Stimulated activated CD8-positive, alpha-beta memory T cell treated with anti-CD3 and anti-CD28 coated beads, Interleukin-7, amount 100 ng/mL, for 1 hour (primary cell): Measurements from ENCODE around the gene RBP3.

Experiments used
- DNase-seq, 2 donors: peaks; one replicate each; pipeline ENCODE4 v3.0.0-alpha.2; 2020; ENCODE audit warnings: low read depth in 2 of 2

The RBP3 gene

DNA sequence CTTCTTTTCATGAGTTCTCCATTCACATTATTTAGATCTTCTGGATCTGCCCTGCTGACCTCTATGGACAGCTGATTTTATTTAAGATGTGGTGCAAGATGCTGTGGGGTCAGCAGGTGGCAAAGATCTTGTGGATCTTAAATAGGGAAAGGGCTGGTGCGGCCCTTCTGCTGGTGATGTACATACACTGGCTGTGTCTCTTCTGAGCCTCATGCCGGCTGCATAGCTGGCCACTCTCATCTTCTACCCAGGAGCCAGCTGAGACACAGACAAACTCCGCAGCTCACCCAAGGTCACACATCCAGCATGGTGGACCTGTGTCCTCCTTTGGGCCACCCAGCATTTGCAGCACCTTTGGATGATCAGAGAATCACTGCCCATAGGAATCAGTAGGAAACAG, 9.7 kb downstream of the RBP3 start:
- no peak for DNase-seq

DNA sequence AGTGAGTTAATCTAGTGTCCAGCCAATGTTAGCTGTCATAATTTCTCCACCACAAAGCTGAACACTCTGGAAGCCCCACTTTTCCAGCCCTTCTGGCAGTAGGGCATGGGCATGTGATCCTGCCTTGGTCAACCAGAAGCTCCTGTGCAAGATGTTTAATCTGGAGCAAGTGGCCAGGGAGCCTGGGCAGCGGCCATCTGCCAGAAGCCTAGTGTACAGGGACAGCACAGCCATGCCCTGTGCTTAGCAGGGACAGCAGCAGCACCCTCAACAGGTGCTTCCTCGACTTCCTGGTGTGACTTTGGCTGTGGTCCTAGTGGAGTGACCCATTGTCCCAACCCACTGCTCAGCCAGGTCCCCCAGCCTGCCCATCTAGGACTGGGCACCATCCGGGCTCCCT, 10.3 kb downstream of the RBP3 start:
- no peak for DNase-seq

DNA sequence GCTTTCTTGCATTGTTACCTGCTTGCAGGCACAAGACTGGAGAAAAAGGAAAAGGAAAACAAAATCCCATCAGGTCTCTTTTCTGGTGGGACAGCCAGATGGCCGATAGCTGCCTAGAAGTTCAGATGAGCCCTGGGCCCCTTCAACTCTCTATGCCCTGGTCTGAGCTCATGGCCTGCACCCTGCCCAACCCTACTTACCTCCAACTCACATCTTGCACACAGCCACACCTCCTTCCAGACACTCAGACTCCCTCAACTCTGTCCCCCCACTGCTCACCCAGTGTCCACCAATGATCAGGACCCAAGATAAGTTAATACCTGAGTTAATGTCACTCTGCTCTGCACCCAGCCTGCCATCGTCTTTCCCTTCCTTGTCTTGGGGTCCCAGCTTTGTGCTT, 10.9 kb downstream of the RBP3 start:
- no peak for DNase-seq

DNA sequence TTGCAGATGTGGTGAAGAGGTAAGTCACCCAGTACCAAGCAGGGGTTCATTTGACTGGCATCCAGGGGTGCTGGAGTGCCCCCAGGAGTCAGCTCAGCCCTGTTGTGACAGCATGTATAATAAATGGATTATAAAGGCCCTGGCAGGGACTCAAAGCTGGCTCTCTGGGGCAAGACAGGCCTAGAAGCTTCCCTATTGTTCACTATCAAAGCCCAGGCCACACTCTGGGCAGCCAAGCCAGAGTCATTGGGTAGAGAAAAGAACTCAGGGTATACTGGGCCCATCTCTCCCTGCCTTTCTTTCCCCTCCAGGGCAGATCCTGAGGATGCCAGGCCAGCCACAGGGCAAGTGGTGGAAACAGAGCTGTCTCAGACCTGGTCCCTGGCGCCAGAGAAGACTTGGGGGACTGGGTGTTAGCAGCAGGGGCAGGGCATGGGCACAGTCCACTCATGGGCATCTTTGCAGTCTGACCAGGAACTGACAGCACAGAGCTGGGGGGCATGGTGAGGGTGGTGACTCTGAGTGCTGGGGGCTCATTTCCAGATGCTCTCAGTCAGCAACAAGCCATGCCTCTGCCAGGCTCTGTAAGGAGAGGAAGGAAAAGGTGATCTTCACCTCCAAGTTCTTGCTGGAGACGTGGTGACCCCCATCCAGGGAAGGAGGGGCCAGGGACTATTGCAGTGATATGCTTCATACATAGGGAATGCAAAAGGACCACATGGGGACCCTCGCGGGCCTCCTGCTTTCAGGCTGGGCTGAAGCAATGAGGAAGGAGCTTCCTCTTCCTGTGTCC, 11.7 kb downstream of the RBP3 start:
- no peak for DNase-seq

DNA sequence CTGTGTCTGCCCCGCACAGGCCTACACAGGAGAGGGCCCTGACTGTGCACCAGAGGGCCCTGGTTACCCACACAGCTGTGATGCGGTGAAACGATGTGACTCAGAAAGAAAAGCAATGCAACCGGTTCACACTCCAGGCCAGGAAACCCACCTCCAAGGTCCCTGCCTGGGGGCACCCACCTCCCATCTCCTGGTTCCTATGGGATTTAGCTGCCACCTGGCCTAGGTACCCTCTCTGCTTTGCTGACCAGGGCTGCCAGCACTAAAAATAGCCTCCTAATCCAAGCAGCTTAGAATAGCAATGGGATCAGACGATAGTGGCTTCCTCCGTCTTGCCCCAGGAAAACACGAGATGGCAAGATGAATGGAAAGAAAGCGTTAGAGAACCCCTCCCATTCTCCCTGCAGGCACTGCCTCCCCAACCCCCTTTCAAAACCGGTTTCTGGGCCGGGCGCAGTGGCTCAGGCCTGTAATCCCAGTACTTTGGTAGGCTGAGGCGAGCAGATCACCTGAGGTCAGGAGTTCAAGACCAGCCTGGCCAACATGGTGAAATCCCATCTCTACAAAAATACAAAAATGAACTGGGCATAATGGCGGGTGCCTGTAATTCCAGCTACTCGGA, 12.4 kb downstream of the RBP3 start:
- DNase-seq: no peak

DNA sequence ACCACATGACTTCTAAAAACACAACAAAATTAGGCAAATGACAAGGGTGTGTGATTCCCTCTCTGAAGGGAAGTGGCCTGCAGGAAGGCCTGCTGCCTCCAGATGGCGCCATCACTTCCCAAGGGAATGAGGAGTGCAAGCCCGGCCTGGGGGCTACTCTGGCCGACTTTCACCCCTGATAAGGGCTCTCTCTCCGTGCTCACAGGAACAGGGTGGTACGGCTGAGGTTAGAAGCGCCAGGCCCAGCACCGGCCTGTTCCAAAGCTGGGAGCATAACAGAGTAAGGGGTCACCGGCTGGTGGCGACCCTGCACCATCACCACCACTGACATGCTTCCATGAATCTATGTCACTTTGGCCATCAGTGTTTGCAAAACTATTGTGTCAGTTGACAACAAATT, 13.1 kb downstream of the RBP3 start:
- DNase-seq: no peak

DNA sequence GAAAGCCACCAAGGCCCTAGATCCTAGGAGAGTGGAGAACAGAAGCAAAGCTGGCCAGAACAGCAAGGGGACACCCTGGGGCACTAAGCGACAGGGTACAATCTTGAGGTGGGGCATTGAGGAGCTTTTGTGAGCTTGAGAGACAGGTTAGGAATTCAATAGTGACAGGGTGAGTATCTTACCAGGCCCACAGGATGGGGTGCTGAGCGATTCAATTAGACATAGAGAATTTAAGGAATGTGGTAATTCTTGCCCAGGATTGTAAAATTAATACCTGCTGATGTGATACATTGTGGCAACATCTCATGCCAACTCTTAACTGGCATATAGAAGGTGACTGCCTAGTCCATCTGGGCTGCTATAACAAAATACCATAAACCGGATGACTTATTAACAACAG, 14.0 kb downstream of the RBP3 start:
- DNase-seq: no peak

DNA sequence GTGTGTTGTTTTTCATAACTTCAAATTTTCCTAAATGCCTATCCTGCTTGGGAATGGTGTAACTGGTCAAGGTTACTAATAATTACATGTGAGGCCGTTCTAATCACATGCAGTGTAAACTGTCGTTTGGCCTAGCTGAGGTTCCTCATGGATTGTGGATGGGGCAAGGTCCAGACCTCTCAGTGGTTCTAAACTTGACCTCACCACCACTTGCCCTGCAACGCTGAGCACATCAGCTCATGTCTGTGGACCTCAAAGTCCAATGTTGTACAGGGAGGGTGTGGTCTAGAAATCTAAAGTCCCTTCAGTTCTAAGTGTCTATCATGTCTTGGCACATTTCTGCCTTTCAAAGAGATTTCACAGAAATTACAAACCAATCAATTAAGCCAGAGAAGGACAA, 15.6 kb downstream of the RBP3 start:
- DNase-seq: no peak

DNA sequence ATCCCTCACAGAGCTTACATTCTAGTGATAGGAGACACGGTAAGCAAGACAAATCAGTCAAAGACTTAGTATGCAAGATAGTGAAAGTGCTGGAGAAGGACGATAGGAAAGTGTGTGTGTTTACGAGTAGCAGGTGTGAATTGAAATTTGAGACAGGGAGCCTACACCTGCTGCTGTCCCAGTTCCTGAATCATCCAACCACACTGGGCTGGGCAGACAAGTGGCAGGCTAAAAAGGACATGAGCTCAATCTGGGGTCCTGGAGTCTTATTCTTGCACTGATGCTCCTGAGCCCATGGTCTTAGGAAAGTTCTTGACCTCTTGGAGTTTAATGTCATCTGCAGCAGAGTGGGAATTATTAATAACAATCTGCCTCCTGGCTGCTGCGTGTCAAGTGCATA, 16.2 kb downstream of the RBP3 start:
- no peak for DNase-seq

DNA sequence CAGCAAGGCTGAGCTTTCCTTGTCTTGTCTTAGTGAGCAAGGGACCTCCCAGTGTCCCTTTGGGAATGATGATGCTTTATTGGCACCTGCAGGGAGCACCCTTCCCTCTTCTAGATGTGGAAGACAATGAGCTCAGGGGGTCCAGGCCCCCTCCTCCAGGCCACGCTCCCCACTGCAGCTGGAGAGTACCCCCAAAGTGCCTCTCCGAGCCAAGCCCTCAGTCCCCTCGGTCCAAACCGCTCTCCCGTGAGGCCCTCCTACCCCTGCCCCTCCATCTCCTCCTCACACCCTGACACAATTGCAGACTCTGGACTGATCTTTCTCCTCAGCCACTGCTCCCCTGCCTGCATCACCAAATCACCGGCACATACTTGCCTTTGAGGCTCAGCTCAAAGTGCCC, 16.7 kb downstream of the RBP3 start:
- no peak for DNase-seq

DNA sequence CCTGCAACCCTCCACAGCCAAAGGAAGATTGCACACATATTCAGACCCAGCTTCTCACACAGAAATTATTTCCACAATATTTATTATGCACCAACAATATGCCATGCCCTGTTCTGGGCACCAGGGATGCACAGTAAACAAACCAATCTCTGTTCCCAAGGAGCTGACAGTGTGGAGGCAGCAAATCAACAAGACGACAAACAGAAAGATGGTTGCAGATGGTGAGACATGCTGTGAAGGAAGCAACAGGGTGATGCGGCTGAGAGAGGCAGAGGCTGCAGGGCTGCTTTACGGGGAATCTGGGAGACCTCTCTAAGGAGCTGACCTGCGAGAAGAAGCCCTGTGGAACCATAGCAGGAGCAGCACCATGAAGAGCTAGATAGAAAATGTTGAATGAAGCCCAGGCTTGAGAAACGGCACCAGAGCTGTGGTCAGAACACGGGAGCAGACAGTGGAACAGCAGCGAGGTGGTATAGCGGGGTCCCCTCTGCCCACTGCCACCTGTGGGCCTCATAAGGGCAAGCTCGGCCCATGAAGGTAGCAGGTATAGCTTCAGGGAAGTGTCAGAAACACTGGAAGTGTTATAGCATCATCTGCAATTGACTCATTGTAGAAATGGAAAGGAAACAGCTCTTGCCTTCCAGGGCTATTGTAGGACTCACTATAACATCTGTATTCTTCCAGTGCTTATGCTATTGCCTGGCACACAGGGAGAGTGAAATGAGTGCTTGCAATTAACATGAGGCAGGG, 17.4 kb downstream of the RBP3 start:
- DNase-seq: no peak

DNA sequence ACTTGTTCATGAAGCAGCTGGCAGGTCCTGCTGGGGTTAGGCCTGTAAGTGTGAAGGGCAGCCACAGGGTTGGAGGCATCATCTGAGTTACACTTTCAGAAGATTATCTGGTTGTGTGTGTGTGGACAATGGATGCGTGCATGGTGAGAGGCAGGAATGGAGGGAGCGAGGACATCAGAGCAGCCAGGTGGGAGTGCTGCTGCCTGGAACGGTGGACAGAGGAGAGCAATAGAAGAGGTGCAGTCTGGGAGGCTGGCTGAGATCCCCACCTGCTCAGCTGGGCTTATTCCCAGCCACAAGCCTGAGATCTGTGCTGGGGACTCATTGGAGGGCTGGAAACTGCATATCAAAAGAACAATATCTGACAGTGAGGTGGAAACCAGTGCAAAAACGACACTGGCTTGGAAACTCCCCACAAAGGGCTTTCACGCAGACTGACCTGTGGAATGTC, 18.0 kb downstream of the RBP3 start:
- DNase-seq: no peak

DNA sequence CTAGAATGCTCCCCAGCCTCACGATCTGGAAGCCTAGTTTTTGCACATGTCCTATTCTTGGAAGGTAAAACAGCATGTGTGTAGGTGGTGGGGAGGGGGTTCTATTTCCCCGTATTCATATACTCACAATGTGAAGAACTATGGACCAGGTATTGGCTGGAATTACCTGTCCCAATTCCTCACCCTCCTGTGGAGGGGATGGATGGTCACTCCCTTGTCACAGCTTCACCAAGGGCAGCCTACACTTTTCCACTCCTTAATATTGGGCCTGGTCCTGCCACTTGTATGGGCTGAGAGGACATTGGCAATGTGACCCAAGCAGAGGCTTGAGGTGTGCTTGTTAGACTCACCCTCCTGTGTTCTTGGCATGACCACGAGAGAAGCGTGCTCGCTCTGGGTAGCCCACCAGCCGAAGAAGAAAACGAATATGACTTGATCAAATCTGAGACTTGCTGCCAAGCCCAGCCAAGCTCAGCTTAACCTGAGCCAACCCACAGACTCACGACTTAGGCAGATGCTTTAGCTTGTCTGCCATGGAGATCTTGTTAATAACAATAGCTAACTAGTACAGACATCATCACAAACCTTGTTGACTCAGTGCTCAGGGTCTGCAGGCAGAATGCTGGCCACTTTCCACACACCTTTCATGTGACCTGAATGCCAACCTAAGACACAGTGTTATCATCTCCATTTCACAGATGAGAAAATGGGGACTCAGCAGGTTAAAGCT, 18.7 kb downstream of the RBP3 start:
- no peak for DNase-seq

DNA sequence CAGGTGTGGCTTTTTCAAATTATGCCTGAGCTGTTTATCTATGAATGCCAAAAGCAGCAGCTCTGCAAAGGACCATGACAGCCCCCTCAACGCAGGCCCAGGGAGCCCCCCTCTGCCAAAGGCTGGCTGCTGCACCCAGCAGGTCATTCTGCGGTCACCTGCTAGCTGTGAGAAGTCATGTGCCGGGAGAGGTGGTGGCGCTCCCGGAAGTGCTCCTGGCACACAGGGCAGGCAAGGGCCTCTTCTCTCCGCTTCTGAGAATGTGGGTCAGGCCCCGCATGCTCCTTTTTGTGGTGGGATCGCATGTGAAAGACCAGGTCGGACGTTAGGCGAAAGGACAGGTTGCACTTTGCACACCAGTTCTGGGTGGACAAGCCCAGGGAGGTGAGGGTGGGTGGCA, 19.5 kb downstream of the RBP3 start:
- no peak for DNase-seq

DNA sequence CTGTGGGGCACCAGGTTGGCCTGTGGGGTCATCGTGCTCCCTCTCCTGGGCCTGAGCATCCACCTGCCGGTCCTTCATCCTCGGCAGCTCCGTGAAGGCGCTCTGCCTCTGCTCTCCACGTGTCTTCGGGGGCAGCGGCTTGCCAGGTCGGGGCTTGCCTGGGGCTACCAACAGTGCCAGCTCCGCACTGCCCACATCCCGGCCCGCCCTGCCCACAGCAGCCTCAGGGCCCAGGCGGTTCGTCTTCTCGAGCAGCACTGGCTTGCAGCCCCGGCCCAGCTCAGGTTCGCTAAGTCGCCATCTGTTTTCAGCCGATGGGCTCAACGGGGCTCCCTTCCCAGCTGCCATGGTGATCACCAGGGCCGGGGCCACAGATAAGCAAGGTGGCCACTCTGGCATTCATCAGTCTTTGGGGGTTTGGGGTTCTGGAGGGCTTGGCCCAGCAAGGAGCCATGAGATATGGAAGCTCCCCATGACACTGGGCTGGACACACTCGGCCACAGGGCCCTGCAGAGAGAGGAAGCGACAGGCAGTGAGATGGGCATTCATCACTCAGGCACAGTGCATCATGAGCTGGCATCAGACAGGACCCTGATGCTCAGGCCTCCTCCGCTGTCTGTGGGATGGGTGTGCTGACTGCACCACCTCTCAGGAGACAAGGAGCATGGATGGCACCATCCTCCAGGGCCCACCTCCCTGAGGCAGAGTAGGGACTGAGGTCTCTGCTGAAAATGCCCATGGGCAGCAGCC, 20.4 kb downstream of the RBP3 start:
- DNase-seq: no peak

DNA sequence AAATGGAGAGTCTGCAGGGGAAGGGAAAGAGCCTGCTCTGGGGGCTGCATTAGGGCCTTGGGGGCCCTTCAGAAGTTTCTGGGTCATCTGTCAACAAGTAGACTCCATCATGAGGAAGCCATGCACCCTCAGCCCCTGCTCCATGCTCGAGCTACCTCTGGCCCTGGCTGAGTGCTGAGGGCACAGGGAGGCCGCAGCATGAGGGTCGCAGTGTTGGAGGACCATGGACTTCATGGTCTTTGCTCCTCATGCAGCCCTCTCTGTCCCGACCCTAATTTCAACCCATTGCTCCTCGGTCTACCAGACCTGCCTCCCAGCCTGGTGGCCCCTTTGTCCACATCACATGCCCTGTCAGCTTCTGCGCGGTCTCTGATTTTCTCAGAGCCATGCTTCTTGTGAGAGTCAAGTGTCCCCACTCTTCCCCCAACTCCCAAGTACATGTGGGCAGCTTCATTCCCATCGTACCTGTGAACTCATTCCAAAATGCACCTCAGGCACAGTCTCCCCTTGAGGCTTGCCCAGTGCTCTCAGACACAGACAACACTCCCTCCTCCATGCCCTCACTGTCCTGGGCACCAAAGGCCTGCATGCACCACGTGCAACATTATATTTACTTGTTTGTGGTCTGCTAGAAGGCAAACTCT, 21.2 kb downstream of the RBP3 start:
- DNase-seq: no peak

DNA sequence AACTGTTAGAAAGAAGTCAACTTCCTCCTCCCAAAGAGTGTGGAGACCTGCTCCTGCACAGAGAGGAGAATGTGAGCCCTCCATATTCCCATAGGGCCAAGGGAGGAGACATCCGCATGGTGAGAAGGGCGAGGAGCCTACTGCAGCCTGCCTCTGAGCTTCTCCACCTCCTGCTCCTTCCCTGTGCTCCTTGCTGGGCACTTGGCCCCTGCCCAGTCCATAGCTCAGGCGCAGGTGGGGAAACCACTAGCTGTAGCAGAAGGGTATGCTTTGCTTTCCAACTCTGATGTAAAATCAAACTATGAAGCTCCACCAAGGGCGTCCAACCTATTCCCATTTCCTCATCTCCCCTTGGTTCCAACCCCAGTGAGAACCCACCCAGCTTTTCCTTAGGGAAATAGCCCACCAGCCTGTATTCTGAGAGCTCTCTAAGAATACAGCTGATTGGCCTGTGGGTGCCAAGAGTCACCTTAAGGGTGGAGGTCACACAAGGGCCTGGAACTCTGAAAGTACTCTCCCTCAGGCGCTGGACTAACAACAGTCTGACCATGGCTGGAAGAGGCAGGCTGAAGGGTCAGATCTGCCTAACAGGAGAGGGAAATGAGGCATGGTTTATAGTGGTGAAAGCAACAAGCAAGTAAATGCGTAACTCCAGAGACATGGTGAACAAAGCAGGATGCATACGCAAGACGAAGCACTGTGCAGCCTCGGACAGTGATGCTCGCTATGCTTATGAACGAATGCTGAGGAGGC, 22.0 kb downstream of the RBP3 start:
- DNase-seq: no peak

DNA sequence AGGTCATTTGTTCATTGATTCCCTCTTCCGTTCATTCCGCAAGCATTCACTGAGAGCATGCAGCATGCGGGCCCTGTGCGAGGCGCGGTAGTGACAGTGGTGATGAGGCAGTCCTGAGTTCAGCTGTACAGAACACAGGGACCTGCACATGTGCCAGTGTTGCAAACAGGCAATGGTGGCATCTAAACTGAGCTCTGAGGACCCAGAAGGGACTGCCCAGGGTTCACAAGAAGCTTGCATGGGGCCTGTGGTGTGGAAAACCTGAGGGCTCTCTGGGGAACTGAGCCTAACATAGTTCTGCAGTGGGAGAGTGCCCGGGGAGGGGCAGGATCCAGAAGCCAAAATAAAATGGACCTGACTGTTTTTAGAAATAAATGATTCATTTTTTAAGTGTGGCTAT, 22.7 kb downstream of the RBP3 start:
- no peak for DNase-seq

DNA sequence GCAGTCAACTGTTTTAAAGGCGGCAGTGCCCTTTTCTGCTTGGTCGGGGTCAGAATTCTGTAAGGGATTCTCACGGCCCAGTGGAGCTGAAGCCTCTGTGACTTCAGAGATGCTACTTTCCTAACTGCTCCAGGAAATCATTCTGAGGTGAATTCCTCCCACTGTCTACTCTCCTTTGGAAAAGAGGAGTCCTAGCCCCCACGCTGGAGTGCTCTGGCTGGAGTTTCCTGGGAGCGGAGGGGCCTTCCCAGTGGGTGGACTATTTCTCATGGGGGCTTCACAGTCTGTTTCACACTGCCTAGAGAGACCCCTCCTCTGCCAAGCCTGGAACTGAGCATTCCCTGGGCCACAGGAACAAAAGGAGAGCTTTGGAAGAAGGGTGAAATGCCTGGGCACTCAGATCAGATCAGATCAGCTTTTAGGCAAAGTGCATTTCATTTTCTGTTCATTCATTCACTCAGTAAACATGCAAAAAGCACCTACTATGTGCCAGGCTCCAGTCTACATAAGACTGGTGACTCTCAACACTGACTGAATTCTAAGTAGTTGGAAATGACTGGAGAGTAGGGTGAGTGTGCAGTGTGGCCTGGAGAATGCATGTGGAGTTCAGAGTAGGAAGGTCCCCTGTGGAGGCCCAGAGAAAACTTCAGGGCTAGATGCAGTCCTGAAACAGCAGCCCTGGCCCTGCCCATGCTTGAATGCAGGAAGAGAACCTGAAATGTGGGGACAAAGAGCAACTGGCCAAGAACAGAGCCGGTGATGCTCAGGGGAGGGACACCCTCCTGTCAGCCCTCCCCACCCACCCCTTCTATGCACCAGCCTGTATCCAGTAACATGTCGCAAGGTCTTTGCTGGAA, 23.7 kb downstream of the RBP3 start:
- no peak for DNase-seq
